Activated CD8-positive, alpha-beta memory T cell treated with anti-CD3 and anti-CD28 coated beads, Interleukin-2, amount 50 U/mL, for 48 hours (primary cell): ENCODE measurements around the gene RABEP1.
"Not testable (repeated sequence)": the region's sequence is repeated elsewhere in the genome, so short reads cannot be mapped to it uniquely, and the experiment has no call there.

Source experiments
- DNase-seq: peaks from one replicate; pipeline ENCODE4 v3.0.0-alpha.2; 2020

The RABEP1 gene

GRCh38 chr17:5429191-5429887 is 147.3 kb downstream of the RABEP1 start:
- DNase-seq, result no peak

- DNase-seq, result no peak
Measured at GRCh38 chr17:5430413-5430999, 148.4 kb downstream of the RABEP1 start.

- not testable (repeated sequence) for DNase-seq
Measured at GRCh38 chr17:5431234-5431633, 149.2 kb downstream of the RABEP1 start.

GRCh38 chr17:5431949-5432556 is 150.0 kb downstream of the RABEP1 start:
- DNase-seq, result no peak

- DNase-seq, result no peak
Measured at GRCh38 chr17:5434984-5435383, 152.9 kb downstream of the RABEP1 start.
